Natural killer cell (primary cell): ENCODE results near the gene RELN. TPM values are rescaled to one million over a fixed set of nuclear protein-coding genes. Genes with fewer than 3 reads are reported as not detected.

Experiments
- ATAC-seq, 3 donors: fragments of 150-1000 bp in 2 of 3; fragments of 200-7000 bp in 1 of 3; cut with Tn5 transposase; 1 replicate in 1 of 3; 2 replicates in 2 of 3; pipeline ENCODE4 v1.10.0; 2021; ENCODE audit warnings: mild to moderate bottlenecking in 2 of 3, moderate library complexity in 2 of 3
- DNase-seq, 2 donors: peaks; one replicate each; pipeline versions ENCODE4 v3.0.0 to v3.0.0-alpha.2; 2013 to 2021; ENCODE audit warnings: mixed read lengths in 1 of 2
- H3K27ac ChIP-seq: one replicate; pipeline ENCODE4 v1.5.1; 2013; ENCODE audit warnings: mild to moderate bottlenecking, low read length
- H3K27me3 ChIP-seq: one replicate; pipeline ENCODE4 v1.6.1; 2013; ENCODE audit warnings: low read length; ENCODE audit not compliant: control insufficient read depth, insufficient read depth
- H3K36me3 ChIP-seq: one replicate; pipeline ENCODE4 v1.6.1; 2013; ENCODE audit warnings: low read length; ENCODE audit not compliant: control insufficient read depth, insufficient read depth
- H3K4me1 ChIP-seq: one replicate; pipeline ENCODE4 v1.6.1; 2013; ENCODE audit warnings: low read length; ENCODE audit not compliant: control insufficient read depth, insufficient read depth
- H3K4me3 ChIP-seq: one replicate; pipeline ENCODE4 v1.5.1; 2013; ENCODE audit warnings: low read length
- H3K9me3 ChIP-seq: one replicate; pipeline ENCODE4 v1.6.1; 2013; ENCODE audit warnings: low read length; ENCODE audit not compliant: control insufficient read depth, insufficient read depth
- H3K27ac Mint-ChIP-seq, 2 donors: one replicate each; pipeline ENCODE4 v1.8.0; 2022; ENCODE audit warnings: mild to moderate bottlenecking in 2 of 2, mixed read lengths in 2 of 2, moderate library complexity in 1 of 2
- H3K27me3 Mint-ChIP-seq, 2 donors: one replicate each; pipeline ENCODE4 v1.8.0; 2022; ENCODE audit warnings: low read depth in 2 of 2, mixed read lengths in 2 of 2
- H3K36me3 Mint-ChIP-seq: one replicate; pipeline ENCODE4 v1.8.0; 2022; ENCODE audit warnings: mixed read lengths
- H3K4me1 Mint-ChIP-seq, 2 donors: one replicate each; pipeline ENCODE4 v1.8.0; 2022; ENCODE audit warnings: mixed read lengths in 2 of 2
- H3K4me3 Mint-ChIP-seq: one replicate; pipeline ENCODE4 v1.8.0; 2022; ENCODE audit warnings: mild to moderate bottlenecking, moderate library complexity, mixed read lengths
- H3K9me3 Mint-ChIP-seq, 2 donors: one replicate each; pipeline ENCODE4 v1.8.0; 2022; ENCODE audit warnings: mixed read lengths in 2 of 2
- WGBS: methylation state at CpG from one replicate; pipeline ENCODE4 v1.1.7; 2013; ENCODE audit warnings: missing lambda C conversion rate; ENCODE audit not compliant: insufficient coverage; 5-methylcytosine and 5-hydroxymethylcytosine counted together
- intact Hi-C: fragments of 100-400 bp; cut with micrococcal nuclease; formaldehyde crosslinking; loops from one replicate; pipeline ENCODE4 v1.14.2; 2022
- total RNA-seq, 4 donors: library from RNA; stranded (reverse); fragments of 120-200 nt in 1 of 4; gene quantifications; one replicate each; pipeline versions ENCODE4 v1.2.3 to v1.2.4, GENCODE V29; 2013 to 2022
- TF ChIP-seq, protein P1 (sequence below): fragments of 200-600 bp; IDR thresholded peaks from one replicate; pipeline ENCODE4 v1.8.0; 2022; ENCODE audit warnings: antibody characterized with exemption

RELN gene
- total RNA-seq, 3 donors from 2014 or later (not counting 1 experiment from before 2014, with no cell fraction given), result not detected

DNA sequence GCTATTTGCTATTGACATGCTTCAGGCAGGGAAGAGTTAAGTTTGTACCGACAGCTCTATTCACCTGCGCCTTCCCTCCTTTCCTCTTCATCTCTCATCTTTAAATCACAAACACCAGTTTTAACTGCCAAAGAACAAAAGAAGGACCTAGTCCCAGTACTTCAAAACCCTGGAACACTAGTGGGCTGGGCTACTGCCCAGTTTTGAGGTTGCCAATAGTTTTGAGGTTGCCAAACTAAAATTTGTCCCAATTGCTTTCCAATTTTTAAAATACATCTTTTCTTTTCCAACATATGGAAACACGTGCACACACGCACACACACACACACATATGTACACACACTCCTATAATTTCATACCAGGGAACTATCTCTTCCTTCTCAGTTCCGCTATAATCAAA is 412.8 kb downstream of the RELN start:
- no peak overlapping the region for H3K27ac Mint-ChIP-seq
- intact Hi-C loops, result loop anchor here (10.0 kb wide), 1 partner anchor 578 kb away; no protein-coding TSS in a partner anchor

DNA sequence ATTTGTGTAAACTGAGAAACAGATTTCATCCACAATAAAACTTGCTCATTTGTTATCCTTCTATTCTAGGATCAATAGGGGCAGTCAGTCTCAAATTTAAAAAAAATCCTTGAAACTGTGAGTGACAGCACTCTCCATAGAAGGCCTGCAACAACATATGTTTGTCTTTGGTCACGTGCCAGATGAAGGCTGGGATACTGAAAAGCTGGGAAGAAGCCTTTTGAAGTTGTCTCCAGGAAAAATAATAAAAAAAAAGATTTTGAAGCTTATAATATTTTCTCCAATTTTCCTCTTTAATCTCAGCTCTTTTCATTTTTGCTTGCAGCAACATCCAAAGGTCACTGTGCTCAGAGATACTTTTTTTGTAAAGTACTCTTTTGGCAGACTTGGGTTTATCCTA is 414.9 kb downstream of the RELN start:
- Mint-ChIP-seq H3K4me3 (no peak overlapping the region), H3K4me1 (no peaks in the 10 kb centered on the region), H3K36me3 (no peaks in the 10 kb centered on the region), H3K27ac (no peak overlapping the region), H3K27me3 (peaks cover 6 to 7% of the 10 kb centered on the region in 2 donors), H3K9me3 (no peaks in the 10 kb centered on the region)
- H3K4me3 ChIP-seq, result no peak overlapping the region
- H3K27ac ChIP-seq, result no peak overlapping the region
- no peaks in the 10 kb centered on the region for H3K4me1 ChIP-seq
- whole genome bisulfite sequencing, result no CpG with 5 or more reads among the region's 1 CpG
- H3K36me3 ChIP-seq, result no peaks in the 10 kb centered on the region
- no peak for ATAC-seq
- no peak for DNase-seq
- intact Hi-C loops, result loop anchor here (5.0 to 10.0 kb wide), 2 partner anchors 580 to 1273 kb away; no protein-coding TSS in a partner anchor
- no peaks in the 10 kb centered on the region for H3K27me3 ChIP-seq
- H3K9me3 ChIP-seq, result no peaks in the 10 kb centered on the region
- TF ChIP-seq, protein P1, sequence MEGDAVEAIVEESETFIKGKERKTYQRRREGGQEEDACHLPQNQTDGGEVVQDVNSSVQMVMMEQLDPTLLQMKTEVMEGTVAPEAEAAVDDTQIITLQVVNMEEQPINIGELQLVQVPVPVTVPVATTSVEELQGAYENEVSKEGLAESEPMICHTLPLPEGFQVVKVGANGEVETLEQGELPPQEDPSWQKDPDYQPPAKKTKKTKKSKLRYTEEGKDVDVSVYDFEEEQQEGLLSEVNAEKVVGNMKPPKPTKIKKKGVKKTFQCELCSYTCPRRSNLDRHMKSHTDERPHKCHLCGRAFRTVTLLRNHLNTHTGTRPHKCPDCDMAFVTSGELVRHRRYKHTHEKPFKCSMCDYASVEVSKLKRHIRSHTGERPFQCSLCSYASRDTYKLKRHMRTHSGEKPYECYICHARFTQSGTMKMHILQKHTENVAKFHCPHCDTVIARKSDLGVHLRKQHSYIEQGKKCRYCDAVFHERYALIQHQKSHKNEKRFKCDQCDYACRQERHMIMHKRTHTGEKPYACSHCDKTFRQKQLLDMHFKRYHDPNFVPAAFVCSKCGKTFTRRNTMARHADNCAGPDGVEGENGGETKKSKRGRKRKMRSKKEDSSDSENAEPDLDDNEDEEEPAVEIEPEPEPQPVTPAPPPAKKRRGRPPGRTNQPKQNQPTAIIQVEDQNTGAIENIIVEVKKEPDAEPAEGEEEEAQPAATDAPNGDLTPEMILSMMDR, result no peak

More for the DNA sequence above, 412.8 kb downstream of the RELN start:
- Mint-ChIP-seq H3K27me3 (peaks cover 6 to 11% of the 10 kb centered on the region in 2 donors), H3K9me3 (no peaks in the 10 kb centered on the region), H3K36me3 (no peaks in the 10 kb centered on the region), H3K4me3 (no peak overlapping the region), H3K4me1 (no peaks in the 10 kb centered on the region)
- no peak for ATAC-seq
- TF ChIP-seq, protein P1, result no peak
- WGBS, result 76% methylated on average over 4 of the region's 5 CpGs
- H3K4me1 ChIP-seq, result no peaks in the 10 kb centered on the region
- no peaks in the 10 kb centered on the region for H3K27me3 ChIP-seq
- no peaks in the 10 kb centered on the region for H3K9me3 ChIP-seq
- H3K4me3 ChIP-seq, result no peak overlapping the region
- H3K27ac ChIP-seq, result no peak overlapping the region
- H3K36me3 ChIP-seq, result no peaks in the 10 kb centered on the region
- no peak for DNase-seq

DNA sequence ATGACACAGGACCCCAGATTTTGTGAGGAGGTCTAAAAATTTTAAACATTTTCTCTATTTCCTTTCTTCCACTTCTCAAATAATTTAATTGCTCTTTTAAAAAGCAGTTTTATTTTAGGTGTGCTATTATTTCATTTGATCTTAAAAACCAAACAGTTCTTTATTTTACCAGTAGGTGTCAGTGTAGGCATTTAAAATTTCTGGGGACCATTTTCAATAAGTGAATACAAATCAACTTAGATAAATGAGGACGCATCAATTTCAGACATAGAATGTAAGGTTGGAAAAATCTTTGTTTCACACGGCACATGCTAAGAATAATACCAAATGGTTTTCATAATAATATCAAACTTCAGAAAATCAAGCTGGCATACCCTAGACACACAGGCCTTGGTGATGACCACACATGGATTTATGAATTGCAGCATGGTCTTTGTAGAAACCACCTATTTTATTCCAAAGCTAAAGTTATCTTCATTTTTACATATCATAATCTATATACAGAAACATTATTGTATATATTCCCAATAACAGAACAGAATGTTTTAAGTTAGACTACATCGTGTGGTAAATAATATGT is 415.9 kb downstream of the RELN start:
- intact Hi-C loops, result loop anchor here (5.0 to 10.0 kb wide), 2 partner anchors 581 to 1274 kb away; no protein-coding TSS in a partner anchor
- Histone ChIP-seq H3K9me3 (no peaks in the 10 kb centered on the region), H3K27me3 (no peaks in the 10 kb centered on the region), H3K4me1 (no peaks in the 10 kb centered on the region), H3K36me3 (no peaks in the 10 kb centered on the region), H3K27ac (no peak overlapping the region), H3K4me3 (no peak overlapping the region)
- WGBS, result 56% methylated on average over 2 of the region's 3 CpGs
- ATAC-seq (no peak), DNase-seq (peak in 1 of 2 donors; percentile 52)
- no peak overlapping the region for H3K27ac Mint-ChIP-seq
- H3K27me3 Mint-ChIP-seq, result peaks cover 3 to 6% of the 10 kb centered on the region in 2 donors
- H3K9me3 Mint-ChIP-seq, result no peaks in the 10 kb centered on the region
- H3K36me3 Mint-ChIP-seq, result no peaks in the 10 kb centered on the region
- H3K4me1 Mint-ChIP-seq, result no peaks in the 10 kb centered on the region
- no peak overlapping the region for H3K4me3 Mint-ChIP-seq
- TF ChIP-seq, protein P1, result peak; percentile 57

DNA sequence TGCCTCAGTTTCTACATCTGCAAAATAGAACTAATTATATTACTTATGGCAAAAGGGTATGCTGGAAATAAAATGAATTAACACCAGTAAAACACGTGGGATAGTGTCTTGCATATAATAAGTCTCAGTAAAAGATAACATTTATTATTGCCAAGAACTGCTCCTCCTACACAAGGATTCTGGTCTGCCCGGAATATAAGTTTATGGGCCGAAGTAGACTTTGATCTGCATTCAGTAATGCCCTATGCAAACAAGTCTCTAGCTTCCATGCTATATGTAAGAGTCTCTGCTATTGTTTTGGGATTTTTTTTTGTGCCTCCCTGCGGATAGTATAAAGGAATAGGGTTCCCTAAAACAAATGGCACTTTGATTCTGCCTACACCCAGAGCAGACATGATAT is 417.9 kb downstream of the RELN start:
- intact Hi-C loops, result loop anchor here (5.0 to 10.0 kb wide), 2 partner anchors 583 to 1276 kb away; no protein-coding TSS in a partner anchor
- WGBS, result 31% methylated on average over 2 of the region's 4 CpGs
- Histone ChIP-seq H3K4me1 (no peaks in the 10 kb centered on the region), H3K9me3 (no peaks in the 10 kb centered on the region), H3K27ac (no peak overlapping the region), H3K4me3 (no peak overlapping the region), H3K36me3 (no peaks in the 10 kb centered on the region), H3K27me3 (no peaks in the 10 kb centered on the region)
- peaks cover 3% of the 10 kb centered on the region in 2 donors for H3K27me3 Mint-ChIP-seq
- ATAC-seq, result no peak
- no peaks in the 10 kb centered on the region for H3K4me1 Mint-ChIP-seq
- TF ChIP-seq, protein P1, result no peak
- H3K4me3 Mint-ChIP-seq, result no peak overlapping the region
- no peaks in the 10 kb centered on the region for H3K36me3 Mint-ChIP-seq
- no peaks in the 10 kb centered on the region for H3K9me3 Mint-ChIP-seq
- no peak for DNase-seq
- H3K27ac Mint-ChIP-seq, result no peak overlapping the region
